HepG2 (cell line): Measurements from ENCODE around the gene HEMK1. TPM values are rescaled to one million over a fixed set of nuclear protein-coding genes. Genes with fewer than 3 reads are reported as not detected.

ENCODE experiments used
- ATAC-seq: fragments of 200-7000 bp; cut with Tn5 transposase; 3 replicates; pipeline ENCODE4 v1.9.1; 2020; ENCODE audit warnings: mild to moderate bottlenecking, moderate library complexity
- BruUV-seq: library from RNA; stranded (reverse); fragments of 400-500 nt; replicated peaks from 2 replicates; lab custom pipeline; 2021; lab: Mats Ljungman, UMichigan
- CTCF ChIA-PET: fragments of 300-600 bp; formaldehyde crosslinking; extraction: SDS; loops from one replicate; lab custom pipeline; 2021; ENCODE audit warnings: low total read pairs, inconsistent platforms, low intra/inter-chr PET ratio; lab: Yijun Ruan, JAX
- POLR2A ChIA-PET: fragments of 350-600 bp; sonication (Branson Sonifier 250); formaldehyde crosslinking; loops from one replicate; lab custom pipeline; 2020; ENCODE audit warnings: antibody characterized with exemption, inconsistent platforms; lab: Yijun Ruan, JAX
- DNase-seq: peaks from one replicate; pipeline ENCODE4 v3.0.0-alpha.2; 2015; ENCODE audit warnings: low spot score
- FAIRE-seq: peaks from 3 replicates; lab custom pipeline; 2011; peaks lifted over from hg19 to GRCh38; lab: Jason Lieb, UNC
- H2AFZ ChIP-seq: one replicate; pipeline ENCODE4 v1.6.1; 2011; ENCODE audit warnings: low read length, inconsistent platforms
- H3K27ac ChIP-seq: fragments of 300-600 bp; 3 replicates; pipeline ENCODE4 v1.8.0; 2011; ENCODE audit warnings: mixed run types, mild to moderate bottlenecking, mixed read lengths, low read length, inconsistent platforms; ENCODE audit not compliant: insufficient read depth; ENCODE audit errors: extremely low read length
- H3K27me3 ChIP-seq, 2 experiments: fragments of 200-600 bp in 1 of 2; 2 replicates in 1 of 2; 3 replicates in 1 of 2; pipeline versions ENCODE4 v1.6.0 to v1.8.0; 2011; ENCODE audit warnings: low read length in 2 of 2, mild to moderate bottlenecking in 2 of 2, moderate library complexity in 2 of 2, inconsistent platforms in 1 of 2; ENCODE audit not compliant: insufficient read depth in 2 of 2, control insufficient read depth in 1 of 2
- H3K36me3 ChIP-seq, 2 experiments: fragments of 200-600 bp in 1 of 2; replicated peaks in 1 of 2; 2 replicates in 1 of 2; 3 replicates in 1 of 2; pipeline versions ENCODE4 v1.5.1 to v1.8.0; 2011; ENCODE audit warnings: low read length in 2 of 2, inconsistent platforms in 1 of 2; ENCODE audit not compliant: insufficient read depth in 2 of 2, control insufficient read depth in 1 of 2
- H3K4me1 ChIP-seq: 2 replicates; pipeline ENCODE4 v1.5.1; 2012; ENCODE audit warnings: low read length, inconsistent platforms; ENCODE audit not compliant: insufficient read depth
- H3K4me2 ChIP-seq: 2 replicates; pipeline ENCODE4 v1.6.0; 2011; ENCODE audit warnings: low read depth, low read length, inconsistent platforms
- H3K4me3 ChIP-seq, 3 experiments: fragments of 200-600 bp in 1 of 3; sonication (generic), shearing (Covaris generic) in 1 of 3; replicated peaks in 1 of 3; 2 replicates each; pipeline ENCODE4 v1.5.1; 2011 to 2016; ENCODE audit warnings: low read length in 3 of 3, inconsistent platforms in 2 of 3, low read depth in 2 of 3, mild to moderate bottlenecking in 2 of 3, control low read depth in 1 of 3, mixed read lengths in 1 of 3; ENCODE audit not compliant: insufficient read depth in 1 of 3
- H3K79me2 ChIP-seq: one replicate; pipeline ENCODE4 v1.6.1; 2011; ENCODE audit warnings: low read length, inconsistent platforms; ENCODE audit not compliant: insufficient read depth
- H3K9ac ChIP-seq: 2 replicates; pipeline ENCODE4 v1.6.0; 2011; ENCODE audit warnings: mild to moderate bottlenecking, low read depth, low read length, inconsistent platforms; ENCODE audit not compliant: insufficient read depth
- H3K9me3 ChIP-seq: 2 replicates; pipeline ENCODE4 v1.5.1; 2012; ENCODE audit warnings: mild to moderate bottlenecking, low read length
- H4K20me1 ChIP-seq: 2 replicates; pipeline ENCODE4 v1.6.0; 2011; ENCODE audit warnings: inconsistent platforms, mild to moderate bottlenecking, low read length, moderate library complexity; ENCODE audit not compliant: insufficient read depth
- FOXA1 ChIP-seq, 2 experiments: fragments of 450-650 bp in 1 of 2; sonication (generic) in 1 of 2; formaldehyde crosslinking in 1 of 2; IDR thresholded peaks; 2 replicates each; pipeline versions ENCODE4 v1.4.0 to v1.6.1; 2016 to 2020; ENCODE audit warnings: missing genetic modification reagents in 1 of 2
- KLF11 ChIP-seq: IDR thresholded peaks from 2 replicates; pipeline ENCODE4 v1.6.1; 2016; ENCODE audit warnings: missing compliant biosample characterization
- LCORL ChIP-seq, 2 experiments: fragments of 450-650 bp in 1 of 2; sonication (generic) in 1 of 2; formaldehyde crosslinking in 1 of 2; IDR thresholded peaks; 2 replicates each; pipeline versions ENCODE4 v1.5.0 to v1.6.1; 2017 to 2020; ENCODE audit warnings: antibody characterized with exemption in 1 of 2, missing genetic modification reagents in 1 of 2
- MAZ ChIP-seq, 2 experiments: sonication (generic) in 1 of 2; formaldehyde crosslinking in 1 of 2; IDR thresholded peaks; 2 replicates each; pipeline versions ENCODE4 v1.5.0 to v1.6.1; 2012 to 2020; ENCODE audit warnings: low read depth in 2 of 2, mild to moderate bottlenecking in 2 of 2, borderline replicate concordance in 1 of 2, improper control_type of control experiment in 1 of 2, low read length in 1 of 2, missing genetic modification reagents in 1 of 2, moderate library complexity in 1 of 2
- SIX1 ChIP-seq: sonication (generic); formaldehyde crosslinking; IDR thresholded peaks from 2 replicates; pipeline ENCODE4 v1.4.0; 2020; ENCODE audit warnings: missing genetic modification reagents, borderline replicate concordance
- ZFP62 ChIP-seq: sonication (generic); formaldehyde crosslinking; IDR thresholded peaks from 2 replicates; pipeline ENCODE4 v1.4.0; 2020; ENCODE audit warnings: missing genetic modification reagents
- ZNF235 ChIP-seq: sonication (generic); formaldehyde crosslinking; IDR thresholded peaks from 2 replicates; pipeline ENCODE4 v1.8.1; 2023; ENCODE audit warnings: mild to moderate bottlenecking, missing genetic modification reagents, borderline replicate concordance
- ZNF530 ChIP-seq: sonication (generic); formaldehyde crosslinking; IDR thresholded peaks from 2 replicates; pipeline ENCODE4 v1.5.0; 2020; ENCODE audit warnings: low read depth, mild to moderate bottlenecking, missing genetic modification reagents
- ZNF720 ChIP-seq: sonication (generic); formaldehyde crosslinking; IDR thresholded peaks from 2 replicates; pipeline ENCODE4 v1.4.0; 2020; ENCODE audit warnings: missing genetic modification reagents
- ZNF724P ChIP-seq: sonication (generic); formaldehyde crosslinking; IDR thresholded peaks from 2 replicates; pipeline ENCODE4 v1.8.0; 2022; ENCODE audit warnings: missing genetic modification reagents, borderline replicate concordance
- ZNF780A ChIP-seq: sonication (generic); formaldehyde crosslinking; IDR thresholded peaks from 2 replicates; pipeline ENCODE4 v1.8.0; 2022; ENCODE audit warnings: mild to moderate bottlenecking, missing genetic modification reagents, moderate library complexity
- WGBS: methylation state at CpG from one replicate; pipeline ENCODE4 v1.1.6; 2017; ENCODE audit warnings: low lambda C conversion rate; 5-methylcytosine and 5-hydroxymethylcytosine counted together
- in situ Hi-C: cut with HindIII; loops from 2 replicates; pipeline ENCODE4 v1.10.0; 2017; ENCODE audit warnings: low pct_unique_long_range_greater_than_20kb; ENCODE audit not compliant: extremely low pct_ligation_motif_present
- intact Hi-C: fragments of 100-400 bp; cut with micrococcal nuclease; formaldehyde crosslinking; loops from one replicate; pipeline ENCODE4 v1.10.0; 2022; ENCODE audit not compliant: unreplicated experiment
- polyA plus RNA-seq, 8 experiments: library from polyadenylated mRNA; depleted of rRNA in 3 of 8; stranded (reverse) in 7 of 8; unstranded in 1 of 8; fragments of >200 nt; fragmentation: Illumina TruSeq in 4 of 8; extraction: Trizol in 4 of 8; gene quantifications; 2 replicates each; pipeline versions ENCODE4 v1.2.1 to v1.2.3, GENCODE V29; 2011 to 2016; ENCODE audit warnings: low read depth in 4 of 8, missing spikeins in 1 of 8, mixed read lengths in 1 of 8; ENCODE audit not compliant: insufficient read depth in 1 of 8
- total RNA-seq, 5 experiments: library from RNA; depleted of rRNA; stranded (reverse); fragments of >200 nt; fragmentation: Illumina TruSeq; extraction: Trizol; gene quantifications; 2 replicates each; pipeline ENCODE4 v1.2.3, GENCODE V29; 2016; ENCODE audit warnings: low read depth in 1 of 5
- TF ChIP-seq, protein P1 (sequence below), 2 experiments: IDR thresholded peaks; 2 replicates each; pipeline ENCODE4 v1.6.1; 2011 to 2012; ENCODE audit warnings: low read length in 2 of 2, borderline replicate concordance in 1 of 2, low read depth in 1 of 2, mild to moderate bottlenecking in 1 of 2, moderate library complexity in 1 of 2
- TF ChIP-seq, protein P2 (sequence below): sonication (generic); formaldehyde crosslinking; IDR thresholded peaks from 2 replicates; pipeline ENCODE4 v1.5.1; 2020; ENCODE audit warnings: mild to moderate bottlenecking, missing genetic modification reagents, moderate library complexity
- TF ChIP-seq, protein P3 (sequence below): IDR thresholded peaks from 2 replicates; pipeline ENCODE4 v1.6.1; 2016; ENCODE audit warnings: low read depth, control low read depth

HEMK1 gene
- total and polyA plus RNA-seq, 2 of the 13 experiments (the other 11 are each of a cell fraction or from before 2014, with no cell fraction given): 9.8 to 12.6 TPM

GRCh38 chr3:50609763-50610085, 40.4 kb downstream of the HEMK1 start (continued):
- TF ChIP-seq, protein P1, sequence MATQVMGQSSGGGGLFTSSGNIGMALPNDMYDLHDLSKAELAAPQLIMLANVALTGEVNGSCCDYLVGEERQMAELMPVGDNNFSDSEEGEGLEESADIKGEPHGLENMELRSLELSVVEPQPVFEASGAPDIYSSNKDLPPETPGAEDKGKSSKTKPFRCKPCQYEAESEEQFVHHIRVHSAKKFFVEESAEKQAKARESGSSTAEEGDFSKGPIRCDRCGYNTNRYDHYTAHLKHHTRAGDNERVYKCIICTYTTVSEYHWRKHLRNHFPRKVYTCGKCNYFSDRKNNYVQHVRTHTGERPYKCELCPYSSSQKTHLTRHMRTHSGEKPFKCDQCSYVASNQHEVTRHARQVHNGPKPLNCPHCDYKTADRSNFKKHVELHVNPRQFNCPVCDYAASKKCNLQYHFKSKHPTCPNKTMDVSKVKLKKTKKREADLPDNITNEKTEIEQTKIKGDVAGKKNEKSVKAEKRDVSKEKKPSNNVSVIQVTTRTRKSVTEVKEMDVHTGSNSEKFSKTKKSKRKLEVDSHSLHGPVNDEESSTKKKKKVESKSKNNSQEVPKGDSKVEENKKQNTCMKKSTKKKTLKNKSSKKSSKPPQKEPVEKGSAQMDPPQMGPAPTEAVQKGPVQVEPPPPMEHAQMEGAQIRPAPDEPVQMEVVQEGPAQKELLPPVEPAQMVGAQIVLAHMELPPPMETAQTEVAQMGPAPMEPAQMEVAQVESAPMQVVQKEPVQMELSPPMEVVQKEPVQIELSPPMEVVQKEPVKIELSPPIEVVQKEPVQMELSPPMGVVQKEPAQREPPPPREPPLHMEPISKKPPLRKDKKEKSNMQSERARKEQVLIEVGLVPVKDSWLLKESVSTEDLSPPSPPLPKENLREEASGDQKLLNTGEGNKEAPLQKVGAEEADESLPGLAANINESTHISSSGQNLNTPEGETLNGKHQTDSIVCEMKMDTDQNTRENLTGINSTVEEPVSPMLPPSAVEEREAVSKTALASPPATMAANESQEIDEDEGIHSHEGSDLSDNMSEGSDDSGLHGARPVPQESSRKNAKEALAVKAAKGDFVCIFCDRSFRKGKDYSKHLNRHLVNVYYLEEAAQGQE (IDR thresholded peaks at IDR 0.05; ENCODE audit: borderline replicate concordance in 1 of 2, low read depth in 1 of 2, low read length in 2 of 2): no peak
- no peak for TF ChIP-seq KLF11
- TF ChIP-seq, protein P2, sequence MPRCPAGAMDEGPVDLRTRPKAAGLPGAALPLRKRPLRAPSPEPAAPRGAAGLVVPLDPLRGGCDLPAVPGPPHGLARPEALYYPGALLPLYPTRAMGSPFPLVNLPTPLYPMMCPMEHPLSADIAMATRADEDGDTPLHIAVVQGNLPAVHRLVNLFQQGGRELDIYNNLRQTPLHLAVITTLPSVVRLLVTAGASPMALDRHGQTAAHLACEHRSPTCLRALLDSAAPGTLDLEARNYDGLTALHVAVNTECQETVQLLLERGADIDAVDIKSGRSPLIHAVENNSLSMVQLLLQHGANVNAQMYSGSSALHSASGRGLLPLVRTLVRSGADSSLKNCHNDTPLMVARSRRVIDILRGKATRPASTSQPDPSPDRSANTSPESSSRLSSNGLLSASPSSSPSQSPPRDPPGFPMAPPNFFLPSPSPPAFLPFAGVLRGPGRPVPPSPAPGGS (CRISPR knock-in tag): no peak
- TF ChIP-seq ZFP62 (CRISPR knock-in tag): no peak

GRCh38 chr3:50610181-50610971, 41.1 kb downstream of the HEMK1 start:
- TSS peak; percentile 55 for BruUV-seq
- intact Hi-C loops (loop anchor here (10.0 kb wide), 1 partner anchor 354 kb away; no protein-coding TSS in a partner anchor), in situ Hi-C loops (loop anchor here (5.0 kb wide), 1 partner anchor 38 kb away; no protein-coding TSS in a partner anchor)
- Histone ChIP-seq H3K27ac (no peak overlapping the region), H3K27me3 (0 out of 5 replicates have a peak, but pooled peaks cover 0 to 10% of the 10 kb centered on the region in 2 experiments), H3K9ac (peak overlapping the region; percentile 61; the same call in 1 of the 2 replicates), H3K36me3 (peaks cover 0 to 5% of the 10 kb centered on the region in 2 experiments; a peak in 1 of 5 replicates), H3K79me2 (no peaks in the 10 kb centered on the region), H4K20me1 (no peaks in the 10 kb centered on the region), H2AFZ (no peak overlapping the region), H3K4me2 (peak overlapping the region; percentile 83), H3K9me3 (no peaks in the 10 kb centered on the region), H3K4me3 (peak overlapping the region in 1 of 3 experiments; percentile 76; a peak in 1 of 6 replicates), H3K4me1 (peaks cover 47% of the 10 kb centered on the region)
- no peak for DNase-seq
- WGBS: 89% methylated on average over 4 of the region's 6 CpGs
- CTCF ChIA-PET: interaction anchor here (8.0 kb wide), 1 partner anchor 39 kb away, joined by 182 read pairs; the partner anchor contains the start of gene HEMK1
- POLR2A ChIA-PET: interaction anchor here (0.6 to 4.5 kb wide), 6 partner anchors 8 to 41 kb away, joined by 3 to 101 read pairs (median 27); partner anchors contain the start of gene HEMK1
- ATAC-seq: no peak
- no peak for FAIRE-seq
- no peak for TF ChIP-seq SIX1 (CRISPR knock-in tag)
- TF ChIP-seq, protein P3, sequence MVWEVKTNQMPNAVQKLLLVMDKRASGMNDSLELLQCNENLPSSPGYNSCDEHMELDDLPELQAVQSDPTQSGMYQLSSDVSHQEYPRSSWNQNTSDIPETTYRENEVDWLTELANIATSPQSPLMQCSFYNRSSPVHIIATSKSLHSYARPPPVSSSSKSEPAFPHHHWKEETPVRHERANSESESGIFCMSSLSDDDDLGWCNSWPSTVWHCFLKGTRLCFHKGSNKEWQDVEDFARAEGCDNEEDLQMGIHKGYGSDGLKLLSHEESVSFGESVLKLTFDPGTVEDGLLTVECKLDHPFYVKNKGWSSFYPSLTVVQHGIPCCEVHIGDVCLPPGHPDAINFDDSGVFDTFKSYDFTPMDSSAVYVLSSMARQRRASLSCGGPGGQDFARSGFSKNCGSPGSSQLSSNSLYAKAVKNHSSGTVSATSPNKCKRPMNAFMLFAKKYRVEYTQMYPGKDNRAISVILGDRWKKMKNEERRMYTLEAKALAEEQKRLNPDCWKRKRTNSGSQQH (CRISPR knock-in tag): no peak
- no peak for TF ChIP-seq ZNF530
- TF ChIP-seq LCORL (IDR thresholded peaks at IDR 0.05): peak; percentile 74
- no peak for TF ChIP-seq LCORL (CRISPR knock-in tag; IDR thresholded peaks at IDR 0.05)
- no peak for TF ChIP-seq MAZ (IDR thresholded peaks at IDR 0.05; ENCODE audit: borderline replicate concordance, low read depth, low read length)
- TF ChIP-seq MAZ (CRISPR knock-in tag; IDR thresholded peaks at IDR 0.05; ENCODE audit: low read depth): no peak
- TF ChIP-seq FOXA1 (IDR thresholded peaks at IDR 0.05): no peak
- TF ChIP-seq FOXA1 (CRISPR knock-in tag; IDR thresholded peaks at IDR 0.05): no peak
- 0 out of 2 replicates have a peak, but pooled peaks have one; percentile 11 for TF ChIP-seq ZNF235
- no peak for TF ChIP-seq ZNF724P (CRISPR knock-in tag)
- TF ChIP-seq ZNF720 (CRISPR knock-in tag): no peak
- TF ChIP-seq ZNF780A: no peak
